Large intestine (tissue), 12 donors: ENCODE data around the gene CCDC28B. TPM values are rescaled to one million over a fixed set of nuclear protein-coding genes. Genes with fewer than 3 reads are reported as not detected.
A peak's percentile ranks its signal among the peaks of the same experiment; 100 is the strongest.
"Not testable (repeated sequence)": the region's sequence is repeated elsewhere in the genome, so short reads cannot be mapped to it uniquely, and the experiment has no call there.

Source experiments
- DNase-seq, 2 donors: peaks; one replicate each; pipeline versions ENCODE4 v3.0.0 to v3.0.0-alpha.2; 2013
- H3K27ac ChIP-seq: one replicate; pipeline ENCODE4 v1.5.1; 2013; ENCODE audit warnings: low read length
- H3K27me3 ChIP-seq: 2 replicates; pipeline ENCODE4 v1.6.1; 2013; ENCODE audit warnings: low read length; ENCODE audit not compliant: control insufficient read depth, insufficient read depth
- H3K36me3 ChIP-seq: 2 replicates; pipeline ENCODE4 v1.6.1; 2013; ENCODE audit warnings: low read length; ENCODE audit not compliant: control insufficient read depth, insufficient read depth
- H3K4me1 ChIP-seq: one replicate; pipeline ENCODE4 v1.6.1; 2013; ENCODE audit warnings: low read length; ENCODE audit not compliant: control insufficient read depth, insufficient read depth
- H3K4me3 ChIP-seq: one replicate; pipeline ENCODE4 v1.5.1; 2013; ENCODE audit warnings: low read length
- H3K9me3 ChIP-seq: one replicate; pipeline ENCODE4 v1.6.1; 2013; ENCODE audit warnings: mild to moderate bottlenecking, low read depth, low read length, moderate library complexity; ENCODE audit not compliant: control insufficient read depth
- WGBS: methylation state at CpG from one replicate; pipeline ENCODE4 v1.1.5; 2013; ENCODE audit warnings: low lambda C conversion rate; ENCODE audit not compliant: insufficient coverage; 5-methylcytosine and 5-hydroxymethylcytosine counted together
- long read RNA-seq, 11 donors: transcript quantifications; one replicate each; lab custom pipeline, GENCODE V29; 2026
- polyA plus RNA-seq: library from polyadenylated mRNA; unstranded; fragments of 120-200 nt; gene quantifications from one replicate; pipeline ENCODE4 v1.2.1, GENCODE V29; 2013

The CCDC28B gene
- 13.3 TPM for polyA plus RNA-seq
- long read RNA-seq, donor 1, transcript CCDC28B-201 (6 exons, 1,089 nt): major isoform, 5 of 5 reads
- long read RNA-seq, donor 1, partial matches to known transcripts: 0 of 5 reads
- long read RNA-seq, donor 1, other reads (novel, unspliced or antisense): 0 of 5 reads
- long read RNA-seq, donor 2, transcript CCDC28B-201 (6 exons, 1,089 nt): major isoform, 6 of 6 reads
- long read RNA-seq, donor 2, partial matches to known transcripts: 0 of 6 reads
- long read RNA-seq, donor 2, other reads (novel, unspliced or antisense): 0 of 6 reads
- long read RNA-seq, donor 3: 0 reads
- long read RNA-seq, donor 4: 0 reads
- long read RNA-seq, donor 5, transcript CCDC28B-201 (6 exons, 1,089 nt): major isoform, 6 of 6 reads
- long read RNA-seq, donor 5, partial matches to known transcripts: 0 of 6 reads
- long read RNA-seq, donor 5, other reads (novel, unspliced or antisense): 0 of 6 reads
- long read RNA-seq, donor 6, transcript CCDC28B-201 (6 exons, 1,089 nt): major isoform, 5 of 5 reads
- long read RNA-seq, donor 6, partial matches to known transcripts: 0 of 5 reads
- long read RNA-seq, donor 6, other reads (novel, unspliced or antisense): 0 of 5 reads
- long read RNA-seq, donor 7, partial matches to known transcripts: 0 of 5 reads
- long read RNA-seq, donor 7, other reads (novel, unspliced or antisense): 0 of 5 reads
- long read RNA-seq, donor 8, partial matches to known transcripts: 0 of 3 reads
- long read RNA-seq, donor 8, other reads (novel, unspliced or antisense): 0 of 3 reads
- long read RNA-seq, donor 9, partial matches to known transcripts: 0 of 3 reads
- long read RNA-seq, donor 9, other reads (novel, unspliced or antisense): 0 of 3 reads
- long read RNA-seq, donor 10, partial matches to known transcripts: 0 of 2 reads
- long read RNA-seq, donor 10, other reads (novel, unspliced or antisense): 0 of 2 reads
- long read RNA-seq, donor 11, partial matches to known transcripts: 0 of 3 reads
- long read RNA-seq, donor 11, other reads (novel, unspliced or antisense): 0 of 3 reads

DNA sequence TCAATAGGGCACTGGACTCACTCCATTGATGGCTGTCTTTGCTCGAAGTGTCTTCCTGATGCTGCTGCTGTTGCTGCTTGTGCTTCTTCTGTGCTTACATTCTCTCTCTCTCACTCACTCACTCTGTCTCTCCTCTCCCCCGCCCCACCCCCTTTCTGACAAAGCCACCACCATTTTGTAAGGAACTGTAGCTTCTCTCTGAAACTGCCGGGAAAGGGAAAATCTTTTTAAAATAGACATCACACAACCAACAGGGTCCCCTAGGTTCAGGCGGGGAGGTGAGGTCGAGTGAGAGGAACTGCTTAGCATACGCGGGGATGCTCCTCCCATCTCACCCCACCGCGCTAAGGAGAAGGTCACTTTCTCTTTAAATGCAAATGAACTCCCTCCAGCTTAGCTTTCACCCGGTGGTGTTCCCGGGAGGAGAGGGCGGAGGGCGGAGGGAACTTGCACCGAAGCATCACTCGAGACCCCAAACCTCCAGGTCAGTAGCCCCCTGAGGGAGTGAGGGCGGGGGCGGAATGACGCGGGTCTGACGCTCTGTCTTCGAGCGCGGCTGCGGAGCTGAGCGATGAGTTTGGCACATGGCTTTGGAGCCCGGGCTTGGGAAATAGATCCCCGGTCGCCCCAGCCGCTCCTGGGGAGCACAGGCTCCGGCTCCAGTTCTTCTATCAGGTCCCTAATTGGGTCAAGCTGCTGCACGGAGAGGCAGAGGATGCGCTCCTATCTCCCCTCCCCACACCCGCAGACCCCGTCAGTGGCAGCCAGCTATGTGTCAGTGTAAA lies at the start of gene CCDC28B:
Gene CCDC28B (plus strand): TSS at position 370 of the 785 bp plus-strand sequence. CDS start 1,341 bp downstream, outside the sequence.
- H3K27ac ChIP-seq: peak within 1 kb of the TSS; percentile 67
- H3K27me3 ChIP-seq: no peaks in the 10 kb centered on the region
- DNase-seq: peak; percentile 43 to 75
- H3K36me3 ChIP-seq: peaks cover 30% of the 10 kb centered on the region
- H3K9me3 ChIP-seq: peaks cover 2% of the 10 kb centered on the region
- peak within 1 kb of the TSS; percentile 52 for H3K4me3 ChIP-seq
- WGBS: no CpG with 5 or more reads among the region's 34 CpGs
- H3K4me1 ChIP-seq: peaks cover 22% of the 10 kb centered on the region

DNA sequence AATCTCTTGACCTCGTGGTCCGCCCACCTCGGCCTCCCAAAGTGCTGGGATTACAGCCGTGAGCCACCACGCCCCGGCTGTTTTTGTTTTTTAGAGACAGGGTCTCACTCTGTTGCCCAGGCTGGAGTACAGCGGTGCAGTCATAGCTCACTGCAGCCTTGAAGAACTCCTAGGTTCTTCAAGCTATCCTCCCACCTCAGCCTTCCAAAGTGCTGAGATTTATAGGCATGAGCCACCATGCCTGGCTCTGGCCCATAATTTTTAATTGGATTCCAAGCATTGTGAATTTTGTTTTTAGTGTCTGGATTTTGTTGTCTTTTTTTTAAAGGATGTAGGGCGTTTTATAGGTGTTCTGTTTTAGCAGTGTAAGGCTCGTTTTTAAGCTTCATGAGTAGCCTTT lies 49.5 kb upstream of the CCDC28B start:
- Histone ChIP-seq H3K9me3 (peaks cover 18% of the 10 kb centered on the region), H3K36me3 (peaks cover 8% of the 10 kb centered on the region), H3K4me3 (no peak overlapping the region), H3K27me3 (no peaks in the 10 kb centered on the region), H3K27ac (no peak overlapping the region), H3K4me1 (no peaks in the 10 kb centered on the region)
- no peak for DNase-seq
- WGBS: 100% methylated on average over 1 of the region's 9 CpGs

DNA sequence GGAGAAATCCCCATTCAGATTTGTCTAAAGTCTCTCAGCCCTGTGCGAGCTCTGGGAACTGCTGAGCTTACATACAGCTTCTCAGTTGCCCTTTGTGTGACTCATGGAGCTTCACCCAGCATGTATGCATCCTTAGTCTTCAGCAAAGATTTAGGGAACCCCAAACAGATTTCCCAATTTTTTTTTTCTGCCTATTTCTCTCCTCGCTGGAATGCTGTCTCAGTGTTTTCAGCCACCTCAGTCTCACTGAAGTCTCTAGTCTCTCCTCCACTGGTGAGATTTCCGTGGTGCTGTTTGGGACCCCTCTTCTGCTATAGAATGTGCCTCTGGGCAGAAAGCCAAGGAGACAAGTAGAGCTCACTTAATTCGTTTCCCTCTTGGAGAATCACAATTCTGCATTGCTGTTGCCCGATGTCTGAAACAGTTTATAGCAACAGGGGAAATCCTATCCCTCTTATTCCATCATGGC lies 49.0 kb upstream of the CCDC28B start:
- H3K9me3 ChIP-seq: peaks cover 18% of the 10 kb centered on the region
- 86% methylated on average over 1 of the region's 5 CpGs for WGBS
- H3K27ac ChIP-seq: no peak overlapping the region
- H3K36me3 ChIP-seq: peaks cover 10% of the 10 kb centered on the region
- H3K4me3 ChIP-seq: no peak overlapping the region
- H3K4me1 ChIP-seq: no peaks in the 10 kb centered on the region
- H3K27me3 ChIP-seq: no peaks in the 10 kb centered on the region
- DNase-seq: peak in 1 of 2 donors; percentile 32

DNA sequence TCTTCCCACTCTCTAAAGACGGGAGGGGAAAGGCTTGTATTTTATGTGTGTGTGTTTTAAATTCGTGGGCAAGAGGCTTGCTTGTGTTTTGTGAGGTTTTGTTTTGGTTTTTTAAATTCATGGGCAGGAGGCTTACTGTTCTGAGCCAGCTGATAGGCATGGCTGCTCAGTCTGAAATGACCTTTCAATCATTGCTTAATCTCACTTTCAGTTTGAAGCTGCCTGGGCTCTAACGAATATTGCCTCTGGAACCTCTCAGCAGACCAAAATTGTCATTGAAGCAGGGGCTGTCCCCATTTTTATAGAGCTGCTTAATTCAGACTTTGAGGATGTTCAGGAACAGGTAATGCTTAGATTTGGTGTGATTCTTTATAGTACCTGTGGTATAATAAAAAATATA lies 41.2 kb upstream of the CCDC28B start:
- no CpG with 5 or more reads among the region's 3 CpGs for WGBS
- H3K4me1 ChIP-seq: no peaks in the 10 kb centered on the region
- DNase-seq: no peak

DNA sequence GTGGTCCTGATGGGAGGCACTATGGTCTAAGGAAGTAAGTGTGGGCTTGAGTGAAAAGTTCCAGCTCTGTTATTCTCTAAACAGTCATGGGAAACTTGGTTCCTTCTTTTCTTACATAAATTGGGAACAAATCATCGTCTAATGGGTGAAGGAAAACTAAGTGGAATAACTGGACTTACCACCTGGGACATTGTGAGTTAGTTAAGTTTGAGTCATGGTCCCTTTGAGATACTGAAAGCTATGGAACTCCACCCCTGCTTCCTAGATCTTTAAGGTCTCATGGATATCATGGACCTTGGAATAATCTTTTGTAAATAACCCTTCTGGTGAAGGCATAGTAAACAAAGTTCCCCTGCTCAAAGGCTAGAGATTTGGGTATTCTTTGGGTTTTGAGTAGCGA lies 37.0 kb upstream of the CCDC28B start:
- H3K4me3 ChIP-seq: no peak overlapping the region
- no CpG with 5 or more reads among the region's 2 CpGs for WGBS
- peaks cover 71% of the 10 kb centered on the region for H3K36me3 ChIP-seq
- no peaks in the 10 kb centered on the region for H3K9me3 ChIP-seq
- DNase-seq: no peak
- no peaks in the 10 kb centered on the region for H3K4me1 ChIP-seq
- H3K27me3 ChIP-seq: no peaks in the 10 kb centered on the region
- no peak overlapping the region for H3K27ac ChIP-seq

More for the DNA sequence above, 41.2 kb upstream of the CCDC28B start:
- no peaks in the 10 kb centered on the region for H3K27me3 ChIP-seq
- H3K4me3 ChIP-seq: no peak overlapping the region
- H3K36me3 ChIP-seq: peaks cover 70% of the 10 kb centered on the region
- H3K9me3 ChIP-seq: no peaks in the 10 kb centered on the region
- H3K27ac ChIP-seq: no peak overlapping the region

DNA sequence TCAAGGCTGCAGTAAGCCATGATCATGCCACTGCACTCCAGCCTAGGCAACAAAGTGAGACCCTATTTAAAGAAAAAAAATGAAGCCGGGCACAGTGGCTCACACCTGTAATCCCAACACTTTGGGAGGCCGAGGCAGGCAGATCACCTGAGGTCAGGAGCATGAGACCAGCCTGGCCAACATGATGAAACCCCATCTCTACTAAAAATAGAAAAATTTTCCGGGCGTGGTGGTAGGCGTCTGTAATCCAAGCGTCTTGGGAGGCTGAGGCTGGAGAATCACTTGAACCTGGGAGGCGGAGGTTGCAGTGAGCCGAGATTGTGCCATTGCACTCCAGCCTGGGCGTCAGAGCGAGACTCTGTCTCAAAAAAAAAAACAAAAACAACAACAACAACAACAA lies 34.8 kb upstream of the CCDC28B start:
- not testable (repeated sequence) for H3K27ac ChIP-seq, DNase-seq
- no CpG with 5 or more reads among the region's 10 CpGs for WGBS

DNA sequence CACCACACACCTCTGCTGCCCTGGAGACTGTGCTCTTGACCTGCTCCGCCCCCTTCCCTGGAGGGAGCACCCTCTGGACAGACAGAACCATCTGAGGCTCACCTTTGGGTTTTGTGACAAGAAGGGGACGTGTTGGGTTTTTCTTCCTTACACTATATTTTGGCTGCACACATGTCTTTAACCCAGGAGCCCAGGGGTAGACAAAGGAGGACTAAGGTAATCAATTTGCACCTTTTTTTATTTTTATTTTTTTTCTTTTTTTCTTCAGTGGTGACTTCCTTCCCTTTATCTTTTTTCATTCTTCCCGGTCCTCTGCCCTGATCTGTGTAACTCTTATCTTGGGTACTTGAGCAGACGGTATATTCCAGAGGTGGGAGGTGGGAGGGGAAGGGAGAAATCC lies 29.4 kb upstream of the CCDC28B start:
- 53% methylated on average over 2 of the region's 4 CpGs for WGBS
- DNase-seq: no peak
- Histone ChIP-seq H3K4me3 (no peak overlapping the region), H3K4me1 (peaks cover 4% of the 10 kb centered on the region), H3K9me3 (no peaks in the 10 kb centered on the region), H3K27ac (no peak overlapping the region), H3K36me3 (peaks cover 78% of the 10 kb centered on the region), H3K27me3 (no peaks in the 10 kb centered on the region)

More for the DNA sequence above, 34.8 kb upstream of the CCDC28B start:
- not testable (repeated sequence) for H3K9me3 ChIP-seq, H3K27me3 ChIP-seq, H3K4me3 ChIP-seq, H3K4me1 ChIP-seq
- H3K36me3 ChIP-seq: peaks cover 71% of the 10 kb centered on the region

DNA sequence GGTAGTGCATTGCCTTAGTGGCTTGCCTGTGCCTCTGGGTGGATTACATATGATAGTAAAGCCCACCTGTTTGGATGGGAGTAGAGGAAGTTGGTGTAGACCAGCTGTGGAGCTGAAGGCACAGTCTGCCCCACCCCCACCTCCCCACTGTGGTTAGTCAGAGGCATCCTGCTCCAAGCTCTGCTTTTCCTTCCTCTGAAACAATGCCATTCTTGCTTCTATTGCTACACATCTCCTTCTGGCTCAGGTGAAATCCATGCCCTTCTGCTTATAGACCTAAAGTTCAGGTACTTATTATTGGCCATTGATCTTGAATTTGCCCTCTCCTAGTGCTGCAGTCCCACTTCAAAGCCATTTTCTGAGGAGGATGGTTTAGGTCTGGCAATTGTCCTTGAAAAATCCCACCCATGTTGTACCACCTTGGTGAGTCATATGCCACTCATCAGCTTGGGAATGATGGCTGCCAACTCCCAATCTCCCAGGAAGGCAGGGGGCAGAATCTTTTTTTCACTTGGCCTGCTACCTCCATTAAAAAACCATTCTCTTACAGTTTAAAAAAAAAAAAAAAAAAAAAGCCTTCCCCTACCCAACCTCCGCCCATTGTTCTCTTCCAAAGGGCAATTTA lies 27.7 kb upstream of the CCDC28B start:
- WGBS: no CpG with 5 or more reads among the region's 1 CpG
- Histone ChIP-seq H3K36me3 (peaks cover 66% of the 10 kb centered on the region), H3K4me3 (no peak overlapping the region), H3K9me3 (no peaks in the 10 kb centered on the region), H3K4me1 (peaks cover 4% of the 10 kb centered on the region), H3K27me3 (no peaks in the 10 kb centered on the region), H3K27ac (no peak overlapping the region)
- DNase-seq: no peak

DNA sequence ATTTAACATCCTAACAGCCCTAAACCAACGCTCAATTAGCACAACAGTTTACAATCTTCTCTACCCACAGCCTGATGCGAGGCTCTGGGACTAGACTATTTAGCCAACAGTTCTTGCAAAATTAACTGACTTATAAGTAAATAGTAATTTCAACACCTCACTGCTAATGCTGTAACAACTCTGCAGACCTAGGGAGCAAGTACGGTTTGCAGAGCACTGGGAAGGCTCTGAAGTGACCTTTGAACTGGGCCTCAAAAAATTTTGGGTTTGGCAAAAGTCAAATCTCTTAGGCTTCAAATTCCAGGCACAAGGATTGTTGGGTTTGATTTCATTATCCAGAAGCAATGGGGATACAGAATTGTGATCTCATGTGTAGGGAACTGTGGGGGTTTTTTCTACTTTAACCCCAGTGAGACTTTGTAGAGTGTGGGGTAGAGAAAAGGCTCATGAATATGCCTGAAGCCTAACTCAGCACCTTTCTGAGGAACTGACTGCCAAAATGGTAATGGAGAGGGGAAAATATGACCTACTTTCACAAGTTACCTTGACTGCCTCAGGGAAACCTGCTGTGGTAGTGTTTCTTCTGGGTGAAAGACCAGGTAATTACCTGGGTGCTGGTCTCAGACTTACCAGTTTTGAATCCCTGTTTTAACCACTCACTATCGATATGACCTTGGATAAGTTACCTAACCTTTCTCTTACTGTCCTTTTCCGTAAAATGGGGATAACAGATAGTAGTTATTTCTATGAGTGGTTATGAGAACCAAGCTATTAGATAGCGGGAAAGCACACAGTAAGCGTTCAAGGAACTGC lies 21.8 kb upstream of the CCDC28B start:
- H3K27me3 ChIP-seq: no peaks in the 10 kb centered on the region
- H3K4me3 ChIP-seq: peak overlapping the region; percentile 85
- WGBS: 100% methylated on average over 1 of the region's 7 CpGs
- peaks cover 27% of the 10 kb centered on the region for H3K36me3 ChIP-seq
- no peaks in the 10 kb centered on the region for H3K9me3 ChIP-seq
- DNase-seq: no peak
- peaks cover 22% of the 10 kb centered on the region for H3K4me1 ChIP-seq
- H3K27ac ChIP-seq: peak overlapping the region; percentile 95
